HCEC 1CT (cell line): ENCODE results near the gene SETD2.
A peak's percentile ranks its signal among the peaks of the same experiment; 100 is the strongest.
"Not testable (repeated sequence)": the region's sequence is repeated elsewhere in the genome, so short reads cannot be mapped to it uniquely, and the experiment has no call there.

Experiments used
- DNase-seq: peaks from one replicate; pipeline ENCODE4 v3.0.0-alpha.2; 2017

Gene SETD2

DNA sequence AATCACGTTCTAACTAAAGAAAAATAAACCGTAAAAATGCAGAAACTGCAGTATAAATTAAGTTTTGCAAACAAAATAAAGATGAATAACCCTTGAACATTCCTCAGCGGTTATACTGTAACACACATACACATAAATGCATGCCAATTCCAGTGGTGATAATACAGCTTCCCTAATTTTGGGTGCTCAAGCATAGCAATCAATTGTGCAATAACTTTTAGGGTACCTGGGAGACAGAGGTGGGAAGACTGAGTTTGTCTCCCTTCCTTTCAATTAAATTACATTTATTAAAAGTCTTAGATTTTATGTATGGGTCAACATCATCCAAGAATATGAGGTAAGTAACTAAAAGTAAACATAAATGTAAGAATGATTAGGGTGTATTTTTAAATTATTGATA, 71.8 kb downstream of the SETD2 start:
- DNase-seq = no peak

GRCh38 chr3:47089630-47090029, 74.3 kb downstream of the SETD2 start:
- no peak for DNase-seq

GRCh38 chr3:47086071-47086470, 77.8 kb downstream of the SETD2 start:
- DNase-seq = no peak

- no peak for DNase-seq
These were observed 80.1 kb downstream of the SETD2 start for GRCh38 chr3:47083786-47084185.

GRCh38 chr3:47082519-47082918, 81.4 kb downstream of the SETD2 start:
- peak; percentile 86 for DNase-seq

DNA sequence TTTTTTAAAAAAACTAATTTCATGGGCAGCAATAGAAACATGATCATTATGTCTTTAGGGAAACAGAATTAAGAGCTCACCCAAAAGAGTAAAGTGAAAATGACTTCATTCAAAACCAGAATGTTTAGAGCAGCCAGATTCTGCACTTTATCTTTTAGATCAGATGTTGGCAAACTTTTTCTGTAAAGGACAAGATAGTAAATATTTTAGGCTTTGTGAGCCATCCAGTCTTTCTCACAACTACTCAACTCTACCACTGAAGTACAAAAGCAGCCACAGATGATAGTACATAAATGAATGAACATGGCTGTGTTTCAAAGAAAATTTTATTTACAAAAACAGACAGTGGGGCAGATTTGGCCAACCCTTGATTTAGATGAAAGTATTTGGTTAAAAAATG, 84.5 kb downstream of the SETD2 start:
- no peak for DNase-seq

DNA sequence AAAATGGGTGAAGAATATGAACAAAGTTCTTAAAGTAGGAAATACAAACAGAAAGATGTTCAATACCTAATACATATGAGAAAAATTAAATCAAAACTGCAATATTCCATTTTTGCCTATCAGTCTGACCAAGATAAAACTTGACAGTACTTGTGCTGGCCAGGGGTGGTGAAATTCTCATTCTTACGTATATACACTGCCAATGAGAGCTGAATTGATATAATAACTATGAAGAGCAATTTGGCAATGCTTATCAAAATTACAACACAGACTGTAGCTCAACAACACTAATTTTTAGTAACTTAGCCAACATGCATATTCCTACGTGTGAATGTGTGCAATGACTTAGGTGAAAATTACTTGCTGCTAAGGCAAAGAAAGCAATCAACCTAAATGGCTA, 90.2 kb downstream of the SETD2 start:
- no peak for DNase-seq

- no peak for DNase-seq
These were observed 93.1 kb downstream of the SETD2 start for GRCh38 chr3:47070770-47071169.

DNA sequence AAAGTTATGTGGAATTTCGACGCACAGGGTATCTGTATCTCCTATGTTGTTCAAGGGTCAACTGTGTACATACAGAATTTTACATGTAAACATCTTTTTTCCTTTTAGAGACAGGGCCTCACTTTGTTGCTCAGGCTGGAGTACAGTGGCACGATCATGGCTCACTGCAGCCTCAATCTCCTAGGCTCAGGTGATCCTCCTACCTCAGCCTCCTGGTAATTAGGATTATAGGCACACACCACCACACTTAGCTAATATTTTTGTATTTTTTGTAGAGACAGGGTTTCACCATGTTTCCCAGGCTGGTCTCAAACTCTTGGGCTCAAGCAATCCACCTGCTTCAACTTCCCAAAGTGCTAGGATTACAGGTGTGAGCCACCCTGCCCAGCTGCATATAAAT, 97.7 kb downstream of the SETD2 start:
- DNase-seq = not testable (repeated sequence)

DNA sequence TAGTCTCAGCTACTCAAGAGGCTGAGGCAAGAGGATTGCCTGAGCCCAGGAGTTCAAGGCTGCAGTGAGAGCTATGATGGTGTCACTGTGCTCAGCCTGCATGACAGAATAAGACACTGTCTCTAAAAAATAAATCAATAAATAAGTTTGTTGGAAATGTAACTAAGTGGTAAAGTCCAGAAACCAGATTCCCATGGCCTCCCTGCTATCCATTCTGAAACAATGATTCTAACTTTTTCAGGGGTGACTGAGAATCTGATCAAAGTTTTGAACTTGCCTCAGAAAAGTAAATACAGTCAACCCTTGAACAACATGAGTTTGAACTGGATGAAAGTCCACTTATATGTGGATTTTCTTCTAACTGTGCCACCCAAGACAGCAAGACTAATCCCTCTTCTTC, 98.2 kb downstream of the SETD2 start:
- DNase-seq = no peak

DNA sequence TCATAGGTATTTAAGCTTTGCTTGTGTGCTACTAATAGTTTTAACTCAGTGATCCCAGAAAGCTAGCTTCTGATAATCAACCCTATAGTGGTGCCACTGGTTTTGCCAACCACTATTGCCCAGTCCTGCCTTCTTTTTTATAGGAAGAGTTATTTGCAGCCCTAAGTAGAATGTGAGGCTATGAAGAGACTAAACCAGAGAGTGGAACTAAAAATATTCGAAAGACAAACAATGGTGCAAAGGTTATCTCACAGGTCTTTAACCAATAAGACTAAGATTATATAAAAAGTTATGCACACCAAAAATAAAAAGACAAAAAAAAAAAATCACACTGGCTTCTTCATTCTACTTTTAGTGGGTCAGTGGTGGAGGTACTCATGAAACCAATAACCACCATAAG, 98.9 kb downstream of the SETD2 start:
- no peak for DNase-seq

GRCh38 chr3:47057212-47057671, 106.7 kb downstream of the SETD2 start:
- peak; percentile 47 for DNase-seq

- no peak for DNase-seq
These were observed 107.2 kb downstream of the SETD2 start for GRCh38 chr3:47056705-47057104.

- no peak for DNase-seq
These were observed 109.5 kb downstream of the SETD2 start for GRCh38 chr3:47054412-47054811.

DNA sequence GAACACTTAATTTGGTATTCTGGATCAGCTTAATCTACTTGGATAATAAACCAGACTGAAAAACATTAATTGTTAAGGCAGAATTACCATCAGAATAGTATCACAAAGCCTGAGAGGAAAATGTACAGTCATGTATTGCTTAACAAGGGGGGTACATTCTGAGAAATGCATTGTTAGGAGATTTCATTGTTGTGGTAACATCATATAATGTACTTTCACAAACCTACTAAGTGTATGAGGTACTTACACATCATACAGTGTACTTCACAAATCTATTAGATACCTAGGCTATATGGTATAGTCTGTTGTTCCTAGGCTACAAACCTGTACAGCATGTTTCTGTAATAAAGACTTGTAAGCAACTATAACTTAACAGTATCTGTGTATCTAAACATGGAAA, 116.2 kb downstream of the SETD2 start:
- no peak for DNase-seq

- no peak for DNase-seq
These were observed 116.8 kb downstream of the SETD2 start for GRCh38 chr3:47047069-47047468.

DNA sequence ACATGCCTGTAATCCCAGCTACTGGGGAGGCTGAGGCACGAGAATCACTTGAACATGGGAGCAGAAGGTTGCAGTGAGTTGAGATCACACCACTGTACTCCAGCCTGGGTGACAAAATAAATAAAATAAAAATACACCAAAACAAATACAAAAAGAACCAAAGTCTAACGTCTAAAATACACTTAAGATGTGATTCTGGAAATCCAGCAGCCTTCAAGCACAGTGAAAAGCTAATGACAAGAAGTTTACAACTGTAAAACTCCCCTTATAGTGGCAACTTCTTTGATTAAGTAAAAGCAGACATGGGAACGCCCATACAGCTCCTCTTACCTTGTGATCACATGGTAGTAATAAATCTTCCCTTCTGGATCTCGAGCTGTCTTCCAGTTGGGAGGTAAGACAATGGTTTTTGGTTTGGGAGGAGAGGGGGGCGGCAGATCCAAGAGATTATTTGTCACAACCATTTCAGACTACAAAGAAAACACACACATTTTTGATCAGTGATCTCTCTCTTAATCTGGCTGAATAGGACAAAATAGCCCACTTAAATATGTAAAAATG, 121.6 kb downstream of the SETD2 start:
- no peak for DNase-seq

DNA sequence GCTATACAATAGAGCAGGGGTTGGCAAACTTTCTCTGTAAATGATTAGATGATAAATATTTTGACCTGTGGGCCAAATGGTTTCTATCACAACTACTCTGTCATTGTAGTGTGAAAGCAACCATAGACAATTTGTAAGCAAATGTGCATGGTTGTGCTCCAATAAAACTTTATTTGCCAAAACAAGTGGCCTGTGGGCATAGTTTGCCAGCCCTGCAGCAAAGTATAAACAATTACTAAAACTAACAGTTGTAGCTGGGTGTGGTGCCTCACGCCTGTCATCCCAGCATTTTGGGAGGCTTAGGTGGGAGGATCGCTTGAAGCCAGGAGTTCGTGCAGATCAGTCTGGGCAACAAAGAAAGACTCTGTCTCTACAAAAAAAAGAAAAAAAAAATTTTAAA, 122.8 kb downstream of the SETD2 start:
- no peak for DNase-seq

DNA sequence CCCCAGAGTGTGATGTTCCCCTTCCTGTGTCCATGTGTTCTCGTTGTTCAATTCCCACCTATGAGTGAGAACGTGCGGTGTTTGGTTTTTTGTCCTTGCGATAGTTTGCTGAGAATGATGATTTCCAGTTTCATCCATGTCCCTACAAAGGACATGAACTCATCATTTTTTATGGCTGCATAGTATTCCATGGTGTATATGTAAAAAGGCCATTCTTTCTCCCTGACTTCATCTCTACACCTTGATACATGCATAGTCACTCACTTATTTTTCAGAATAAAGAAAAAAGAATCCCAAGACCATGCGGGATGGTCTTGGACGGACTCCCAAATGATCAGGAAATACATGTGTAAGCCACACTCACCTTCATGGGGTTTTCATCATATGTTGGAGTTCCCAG, 126.6 kb downstream of the SETD2 start:
- not testable (repeated sequence) for DNase-seq

DNA sequence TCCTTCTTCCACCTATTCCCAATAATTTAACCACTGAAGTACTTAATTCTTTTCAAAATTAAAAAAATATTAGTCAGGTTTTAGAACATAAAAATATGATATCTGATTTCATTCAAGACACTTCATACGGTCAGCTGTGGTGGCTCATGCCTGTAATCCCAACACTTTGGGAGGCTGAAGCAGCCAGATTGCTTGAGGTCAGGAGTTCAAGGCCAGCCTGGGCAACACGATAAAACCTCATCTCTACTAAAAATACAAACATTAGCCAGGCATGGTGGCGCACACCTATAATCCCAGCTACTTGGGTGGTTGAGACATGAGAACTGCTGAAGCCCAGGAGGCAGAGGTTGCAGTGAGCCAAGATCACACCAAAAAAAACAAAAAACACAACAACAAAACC, 127.8 kb downstream of the SETD2 start:
- no peak for DNase-seq

GRCh38 chr3:47035645-47036044, 128.3 kb downstream of the SETD2 start:
- peak; percentile 56 for DNase-seq

- no peak for DNase-seq
These were observed 128.9 kb downstream of the SETD2 start for GRCh38 chr3:47034868-47035489.

DNA sequence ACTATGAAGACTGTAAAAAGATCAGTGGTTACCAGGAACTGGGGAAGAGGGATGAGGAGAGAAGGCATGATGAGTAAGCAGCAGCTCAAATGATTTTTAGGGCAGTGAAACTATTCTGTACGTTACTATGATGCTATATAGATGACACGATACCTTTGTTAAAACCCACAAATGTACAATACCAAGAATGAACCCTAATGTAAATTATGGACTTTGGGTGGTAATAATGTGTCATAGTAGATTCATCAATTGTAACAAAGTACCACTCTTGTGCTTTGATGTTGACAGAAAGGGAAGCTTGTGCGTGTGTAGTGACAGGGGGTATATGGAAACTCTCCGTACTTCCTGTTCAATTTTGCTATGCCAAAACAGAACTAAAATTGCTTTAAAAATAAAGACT, 132.9 kb downstream of the SETD2 start:
- not testable (repeated sequence) for DNase-seq

DNA sequence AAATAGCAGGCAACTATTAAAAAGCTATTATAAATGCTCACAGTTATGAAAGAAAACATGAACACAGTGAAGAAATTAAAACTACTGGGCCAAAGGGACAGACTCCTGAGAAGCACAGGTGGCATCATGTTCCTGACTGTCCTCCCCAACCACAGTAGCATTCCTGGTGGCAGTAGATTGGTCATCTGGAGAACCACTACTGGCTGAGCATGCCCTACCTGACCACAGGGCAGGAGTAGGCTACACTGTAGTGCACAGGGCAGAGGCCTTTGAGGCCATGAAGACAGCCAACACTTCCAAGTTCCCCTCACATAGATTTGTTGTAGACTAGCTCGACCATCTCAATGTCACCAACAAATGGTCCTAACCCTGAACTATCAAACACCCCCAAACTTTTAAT, 135.2 kb downstream of the SETD2 start:
- no peak for DNase-seq

DNA sequence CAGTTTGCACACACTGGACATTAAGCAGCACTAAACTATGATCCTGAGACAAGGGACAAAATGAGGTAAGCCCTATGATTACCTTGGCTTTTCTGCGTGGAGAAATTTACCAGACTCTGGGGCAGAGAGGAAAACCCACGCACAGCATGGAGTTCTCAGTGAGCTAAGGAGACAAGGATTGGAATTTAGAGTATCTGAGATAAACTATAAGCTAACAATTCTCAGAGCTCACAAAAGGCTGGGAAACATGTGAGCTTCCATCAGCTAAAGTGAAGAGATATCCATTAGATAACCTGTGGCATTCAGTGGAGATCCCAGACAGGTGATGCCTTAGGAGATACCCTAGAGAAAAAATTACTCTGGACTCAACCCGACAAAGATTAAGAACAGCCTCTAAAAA, 135.8 kb downstream of the SETD2 start:
- DNase-seq = no peak
